GM12865 (cell line): ENCODE results near the gene FANCB.

ENCODE experiments used
- DNase-seq: peaks from one replicate; pipeline ENCODE4 v3.0.0; 2010; ENCODE audit warnings: low read depth
- H3K4me3 ChIP-seq: 2 replicates; pipeline ENCODE4 v1.5.1; 2011; ENCODE audit warnings: mild to moderate bottlenecking, low read depth, low read length, control low read depth
- TF ChIP-seq, protein P1 (sequence below): IDR thresholded peaks from 2 replicates; pipeline ENCODE4 v1.5.1; 2011; ENCODE audit warnings: low read length, control low read depth, low read depth, inconsistent platforms; ENCODE audit not compliant: insufficient read depth; ENCODE audit errors: missing control alignments

The FANCB gene

DNA sequence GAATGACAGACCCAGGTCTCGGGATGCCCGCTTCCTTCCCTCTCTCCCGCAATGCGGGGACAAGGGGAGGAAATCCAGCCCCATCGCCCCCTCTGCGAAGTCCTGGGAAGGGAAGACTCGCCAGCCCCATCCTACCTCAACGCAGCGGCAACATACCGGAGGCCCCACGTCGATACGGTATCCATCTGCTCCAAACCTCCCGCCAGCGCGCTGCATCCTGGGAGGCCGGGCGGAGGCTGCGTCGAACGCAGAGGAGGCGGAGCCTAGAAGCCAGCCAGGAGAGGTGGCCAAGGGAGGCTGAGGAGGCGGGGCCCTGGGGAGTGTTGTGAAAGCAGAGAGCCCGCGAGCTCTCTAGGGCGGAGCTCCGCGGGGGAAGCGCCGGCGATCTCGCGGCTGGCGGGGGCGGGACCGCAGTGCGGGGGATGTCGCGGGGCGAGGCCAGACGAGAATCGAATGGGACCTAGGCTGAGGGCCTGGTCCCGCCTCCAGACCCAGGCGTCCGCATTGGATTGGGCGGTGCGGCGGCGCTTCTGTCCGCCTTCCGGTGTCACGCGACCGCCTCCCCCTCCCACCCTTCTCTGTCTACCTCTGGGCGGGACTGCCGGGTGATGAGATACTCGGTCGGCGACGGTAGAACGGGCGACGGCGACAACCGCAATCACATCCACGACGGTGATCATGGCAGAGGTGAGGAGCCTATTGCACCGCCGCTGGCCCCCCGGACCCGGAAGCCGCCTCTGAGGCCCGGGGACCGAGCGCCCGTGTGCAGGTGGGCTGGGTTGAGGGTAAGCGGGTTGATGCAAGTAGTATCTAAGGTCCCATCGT lies at the start of gene FANCB, which contains the start of gene MOSPD2:
TSS of gene FANCB (minus strand) at position 219 of the 825 bp plus-strand sequence. CDS start 7,559 bp downstream, outside the sequence.
TSS of gene MOSPD2 (plus strand) at position 571 of the 825 bp plus-strand sequence. CDS start at position 679, 108 bp downstream.
- TF ChIP-seq, protein P1, sequence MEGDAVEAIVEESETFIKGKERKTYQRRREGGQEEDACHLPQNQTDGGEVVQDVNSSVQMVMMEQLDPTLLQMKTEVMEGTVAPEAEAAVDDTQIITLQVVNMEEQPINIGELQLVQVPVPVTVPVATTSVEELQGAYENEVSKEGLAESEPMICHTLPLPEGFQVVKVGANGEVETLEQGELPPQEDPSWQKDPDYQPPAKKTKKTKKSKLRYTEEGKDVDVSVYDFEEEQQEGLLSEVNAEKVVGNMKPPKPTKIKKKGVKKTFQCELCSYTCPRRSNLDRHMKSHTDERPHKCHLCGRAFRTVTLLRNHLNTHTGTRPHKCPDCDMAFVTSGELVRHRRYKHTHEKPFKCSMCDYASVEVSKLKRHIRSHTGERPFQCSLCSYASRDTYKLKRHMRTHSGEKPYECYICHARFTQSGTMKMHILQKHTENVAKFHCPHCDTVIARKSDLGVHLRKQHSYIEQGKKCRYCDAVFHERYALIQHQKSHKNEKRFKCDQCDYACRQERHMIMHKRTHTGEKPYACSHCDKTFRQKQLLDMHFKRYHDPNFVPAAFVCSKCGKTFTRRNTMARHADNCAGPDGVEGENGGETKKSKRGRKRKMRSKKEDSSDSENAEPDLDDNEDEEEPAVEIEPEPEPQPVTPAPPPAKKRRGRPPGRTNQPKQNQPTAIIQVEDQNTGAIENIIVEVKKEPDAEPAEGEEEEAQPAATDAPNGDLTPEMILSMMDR = no peak
- peak within 1 kb of the TSS; percentile 89 for H3K4me3 ChIP-seq
- DNase-seq = peak; percentile 95

DNA sequence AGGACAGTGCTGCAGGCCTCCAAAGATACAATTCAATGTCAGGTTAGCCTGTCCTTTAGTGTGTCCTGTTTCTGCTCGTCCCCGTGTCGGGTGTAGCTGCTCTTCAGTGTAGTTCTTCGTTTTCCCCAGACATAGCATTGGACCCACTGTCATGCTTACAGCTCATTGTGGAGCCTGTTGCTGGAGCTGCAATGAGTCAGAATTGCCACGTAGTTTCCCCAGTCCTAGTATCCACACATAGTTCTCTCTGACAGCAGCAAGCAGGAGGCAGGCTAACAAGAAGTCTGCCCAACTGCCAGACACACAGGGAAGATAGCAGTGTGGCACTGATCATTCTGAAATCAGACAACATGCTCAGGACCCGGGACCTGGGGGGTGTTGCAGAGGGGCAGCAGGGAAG lies 49.6 kb upstream of the FANCB start:
- no peak for DNase-seq
- no peak overlapping the region for H3K4me3 ChIP-seq
- TF ChIP-seq, protein P1 = no peak

DNA sequence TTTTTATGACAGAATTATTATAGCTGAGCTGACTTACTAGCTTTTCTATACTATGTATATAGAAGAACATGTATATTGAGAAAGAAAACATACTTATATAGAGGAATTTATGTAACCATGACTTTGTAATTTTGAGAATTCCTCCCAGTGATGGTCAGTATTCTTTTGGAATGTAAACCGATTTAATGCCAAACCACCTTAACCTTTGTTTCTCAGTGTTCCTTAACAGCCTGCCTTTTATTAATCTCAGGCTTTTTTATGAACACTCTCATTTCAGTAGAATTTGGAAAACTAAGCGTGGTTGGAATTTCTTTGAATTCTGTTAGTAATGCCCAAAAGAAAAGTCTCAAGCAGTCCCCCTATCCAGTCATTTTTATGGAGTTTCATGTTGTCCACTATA lies 47.3 kb upstream of the FANCB start:
- no peak for DNase-seq
- TF ChIP-seq, protein P1 = no peak
- H3K4me3 ChIP-seq = no peak overlapping the region

DNA sequence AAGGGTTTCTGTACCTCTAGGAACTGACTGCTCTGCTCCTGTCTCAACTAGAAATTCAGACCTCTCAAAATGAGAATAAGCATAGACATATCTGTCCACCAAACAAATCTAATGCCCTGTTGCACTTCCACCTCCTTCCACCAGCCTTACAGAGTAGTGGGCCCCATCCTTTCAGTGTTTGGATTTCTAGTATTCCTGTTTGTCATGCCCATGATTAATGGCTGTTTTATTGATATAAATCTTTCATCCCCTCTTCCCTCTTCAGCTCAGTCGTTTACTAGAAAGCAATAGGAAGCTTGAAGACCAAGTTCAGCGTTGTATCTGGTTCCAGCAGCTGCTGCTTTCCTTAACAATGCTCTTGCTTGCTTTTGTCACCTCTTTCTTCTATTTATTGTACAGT lies 46.5 kb upstream of the FANCB start:
- no peak for DNase-seq
- TF ChIP-seq, protein P1 = no peak

DNA sequence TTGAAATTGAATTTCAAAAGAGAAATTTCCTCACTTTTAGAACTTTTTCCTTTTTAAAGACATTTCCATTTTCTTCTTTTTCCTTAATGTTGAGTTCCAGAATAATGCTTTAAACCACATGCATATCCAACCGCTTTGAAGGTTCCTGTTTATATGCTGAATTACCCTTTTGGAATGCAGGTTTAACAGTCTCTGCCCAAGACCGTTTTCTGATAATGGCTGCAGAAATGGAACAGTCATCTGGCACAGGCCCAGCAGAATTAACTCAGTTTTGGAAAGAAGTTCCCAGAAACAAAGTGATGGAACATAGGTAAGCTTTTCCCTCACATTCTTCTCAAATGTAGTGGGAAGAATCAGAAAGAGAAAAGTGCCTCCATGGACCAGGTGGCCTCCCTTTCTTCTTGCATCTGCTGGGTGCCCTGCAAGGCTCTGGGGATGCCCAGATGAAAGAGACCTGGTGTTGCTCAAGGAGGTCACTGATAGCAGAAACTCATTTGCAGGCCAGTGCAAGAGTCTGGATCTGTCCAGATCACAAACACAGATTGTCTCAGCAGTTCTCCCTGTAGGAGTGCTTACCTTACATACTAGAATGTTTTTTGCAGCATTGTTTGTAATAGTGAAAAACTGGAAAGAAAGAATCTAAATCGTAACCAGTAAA lies 43.3 kb upstream of the FANCB start:
- TF ChIP-seq, protein P1 = no peak
- H3K4me3 ChIP-seq = no peak overlapping the region
- no peak for DNase-seq

More for the DNA sequence above, 46.5 kb upstream of the FANCB start:
- no peak overlapping the region for H3K4me3 ChIP-seq

DNA sequence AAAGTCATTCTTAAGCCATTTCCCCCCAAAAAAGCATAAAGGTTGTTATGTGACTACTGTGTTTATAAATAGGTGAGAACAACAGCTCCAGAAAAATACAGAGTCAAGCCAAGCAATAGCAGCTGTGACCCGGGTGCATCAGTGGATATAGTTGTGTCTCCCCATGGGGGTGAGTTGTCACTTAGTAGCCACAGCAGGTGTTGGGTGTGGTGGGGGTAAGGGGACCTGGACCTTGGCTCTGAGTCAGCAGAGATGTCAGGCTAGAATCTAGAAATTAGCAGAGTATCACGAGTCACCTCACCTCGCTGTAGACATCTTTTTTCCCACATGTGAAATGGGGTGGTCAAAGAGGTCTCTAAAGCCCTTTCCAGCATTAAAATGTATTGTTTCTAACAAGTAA lies 42.7 kb upstream of the FANCB start:
- no peak for DNase-seq
- H3K4me3 ChIP-seq = no peak overlapping the region
- TF ChIP-seq, protein P1 = no peak

DNA sequence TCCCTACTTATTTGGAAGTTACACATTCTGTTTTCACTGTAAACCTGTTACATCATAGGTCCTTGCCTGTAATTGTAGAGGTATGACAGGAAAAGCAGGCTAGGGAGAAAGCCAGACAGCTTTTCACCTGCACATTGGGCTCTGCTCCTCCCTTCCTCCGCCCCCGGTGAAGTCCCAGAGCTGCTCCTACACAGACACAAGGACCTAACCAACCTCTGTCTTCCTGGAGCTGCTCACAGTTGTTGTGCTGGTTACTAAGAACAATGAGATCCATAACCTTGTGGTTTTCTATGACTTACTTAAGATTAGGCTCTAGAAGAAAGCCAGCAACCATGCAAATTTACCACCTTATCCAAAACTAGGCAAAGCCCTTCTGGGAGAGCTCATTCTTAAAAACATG lies 40.4 kb upstream of the FANCB start:
- TF ChIP-seq, protein P1 = no peak
- H3K4me3 ChIP-seq = no peak overlapping the region
- no peak for DNase-seq
